GM12878 (cell line): ENCODE data around the gene CGB2. TPM values are rescaled to one million over a fixed set of nuclear protein-coding genes. Genes with fewer than 3 reads are reported as not detected.

Experiments used
- ATAC-seq: fragments of 200-7000 bp; cut with Tn5 transposase; 3 replicates; pipeline ENCODE4 v1.9.1; 2020; ENCODE audit warnings: mild to moderate bottlenecking, moderate library complexity
- BruUV-seq: library from RNA; stranded (reverse); fragments of 400-500 nt; replicated peaks from 2 replicates; lab custom pipeline; 2021; lab: Mats Ljungman, UMichigan
- CTCF ChIA-PET: fragments of 300-600 bp; sonication (Branson Sonifier 250); formaldehyde crosslinking; extraction: SDS; loops from one replicate; lab custom pipeline; 2021; ENCODE audit warnings: inconsistent platforms; lab: Yijun Ruan, JAX
- POLR2A ChIA-PET: fragments of 350-600 bp; formaldehyde crosslinking; extraction: SDS; loops from one replicate; lab custom pipeline; 2021; ENCODE audit warnings: inconsistent platforms; lab: Charles Lee
- RAD21 ChIA-PET: fragments of 300-600 bp; sonication (Branson Sonifier 250); formaldehyde crosslinking; loops from one replicate; lab custom pipeline; 2023; ENCODE audit warnings: antibody characterized with exemption; ENCODE audit not compliant: unreplicated experiment; lab: Charles Lee
- SMC1A ChIA-PET: fragments of 300-600 bp; sonication (Branson Sonifier 250); formaldehyde crosslinking; loops from one replicate; lab custom pipeline; 2023; ENCODE audit not compliant: unreplicated experiment, uncharacterized antibody; lab: Charles Lee
- DNase-seq: peaks from one replicate; pipeline ENCODE4 v3.0.0-alpha.2; 2011; ENCODE audit warnings: low read depth, low spot score
- FAIRE-seq: peaks from 3 replicates; lab custom pipeline; 2011; peaks lifted over from hg19 to GRCh38; lab: Jason Lieb, UNC
- H2AFZ ChIP-seq: 2 replicates; pipeline ENCODE4 v1.6.0; 2011; ENCODE audit warnings: low read depth, low read length, control low read depth; ENCODE audit not compliant: control insufficient read depth
- H3K27ac ChIP-seq: 2 replicates; pipeline ENCODE4 v1.5.1; 2011; ENCODE audit warnings: control low read depth; ENCODE audit not compliant: control insufficient read depth, insufficient read depth
- H3K27me3 ChIP-seq, 2 experiments: replicated peaks in 1 of 2; 2 replicates each; pipeline versions ENCODE4 v1.6.0 to v1.6.1; 2011; ENCODE audit warnings: low read length in 1 of 2; ENCODE audit not compliant: control insufficient read depth in 2 of 2, insufficient read depth in 2 of 2
- H3K36me3 ChIP-seq, 2 experiments: 2 replicates each; pipeline ENCODE4 v1.5.1; 2011; ENCODE audit warnings: low read length in 1 of 2; ENCODE audit not compliant: control insufficient read depth in 2 of 2, insufficient read depth in 2 of 2
- H3K4me1 ChIP-seq: 2 replicates; pipeline ENCODE4 v1.6.1; 2011; ENCODE audit warnings: mild to moderate bottlenecking, low read length, moderate library complexity, mixed read lengths; ENCODE audit not compliant: control insufficient read depth, insufficient read depth
- H3K4me2 ChIP-seq: 2 replicates; pipeline ENCODE4 v1.6.0; 2011; ENCODE audit warnings: control low read depth; ENCODE audit not compliant: control insufficient read depth, insufficient read depth
- H3K4me3 ChIP-seq: fragments of 200-600 bp; sonication (generic); 2 replicates; pipeline ENCODE4 v1.5.1; 2016
- H3K79me2 ChIP-seq: 2 replicates; pipeline ENCODE4 v1.6.0; 2011; ENCODE audit warnings: low read length; ENCODE audit not compliant: control insufficient read depth, insufficient read depth
- H3K9ac ChIP-seq: 2 replicates; pipeline ENCODE4 v1.8.0; 2011; ENCODE audit warnings: low read length, control low read depth, mixed read lengths; ENCODE audit not compliant: control insufficient read depth, insufficient read depth
- H3K9me3 ChIP-seq: replicated peaks from 3 replicates; pipeline ENCODE4 v1.5.1; 2011; ENCODE audit warnings: mild to moderate bottlenecking, low read length; ENCODE audit not compliant: control insufficient read depth, insufficient read depth
- H4K20me1 ChIP-seq: 2 replicates; pipeline ENCODE4 v1.6.0; 2011; ENCODE audit not compliant: control insufficient read depth, insufficient read depth
- ATF2 ChIP-seq: IDR thresholded peaks from 2 replicates; pipeline ENCODE4 v1.6.1; 2012; ENCODE audit warnings: low read length, inconsistent platforms
- BCL11A ChIP-seq: IDR thresholded peaks from 2 replicates; pipeline ENCODE4 v1.6.1; 2011; ENCODE audit warnings: low read depth, low read length
- BCLAF1 ChIP-seq: fragments of 450-650 bp; IDR thresholded peaks from 2 replicates; pipeline ENCODE4 v1.6.1; 2017; ENCODE audit warnings: antibody characterized with exemption, mild to moderate bottlenecking, moderate library complexity
- CEBPB ChIP-seq, 2 experiments: fragments of 150-350 bp in 1 of 2; IDR thresholded peaks; 2 replicates each; pipeline ENCODE4 v1.6.1; 2012 to 2014; ENCODE audit warnings: low read depth in 2 of 2, low read length in 2 of 2, borderline replicate concordance in 1 of 2, inconsistent platforms in 1 of 2
- DPF2 ChIP-seq: fragments of 450-650 bp; IDR thresholded peaks from 2 replicates; pipeline ENCODE4 v1.6.1; 2017; ENCODE audit warnings: mild to moderate bottlenecking
- EED ChIP-seq: sonication (generic); IDR thresholded peaks from 2 replicates; pipeline ENCODE4 v1.6.1; 2016; ENCODE audit warnings: antibody characterized with exemption, low read depth
- FOXM1 ChIP-seq: IDR thresholded peaks from 2 replicates; pipeline ENCODE4 v1.6.1; 2012; ENCODE audit warnings: low read depth, mild to moderate bottlenecking, inconsistent platforms, low read length, moderate library complexity
- JUNB ChIP-seq: IDR thresholded peaks from 2 replicates; pipeline ENCODE4 v1.6.1; 2016; ENCODE audit warnings: antibody characterized with exemption, mild to moderate bottlenecking
- MYB ChIP-seq: fragments of 150-350 bp; IDR thresholded peaks from 2 replicates; pipeline ENCODE4 v1.6.1; 2014; ENCODE audit warnings: mild to moderate bottlenecking, low read depth, low read length, borderline replicate concordance
- SUPT20H ChIP-seq: IDR thresholded peaks from 2 replicates; pipeline ENCODE4 v1.6.1; 2011; ENCODE audit warnings: low read depth, mild to moderate bottlenecking, low read length, moderate library complexity, borderline replicate concordance; ENCODE audit not compliant: control insufficient read depth
- ZNF622 ChIP-seq: fragments of 450-650 bp; IDR thresholded peaks from 2 replicates; pipeline ENCODE4 v1.6.1; 2017; ENCODE audit warnings: mild to moderate bottlenecking, inconsistent platforms
- WGBS: methylation state at CpG from one replicate; pipeline ENCODE4 v1.1.6; 2016; ENCODE audit warnings: low lambda C conversion rate; ENCODE audit not compliant: insufficient replicate concordance, insufficient coverage; ENCODE audit errors: missing lambda C conversion rate; 5-methylcytosine and 5-hydroxymethylcytosine counted together
- in situ Hi-C: fragments of 300-500 bp; cut with MboI; formaldehyde crosslinking; loops from 9 replicates; pipeline ENCODE4 v1.14.3; 2018; ENCODE audit warnings: mixed read lengths
- intact Hi-C: fragments of 100-400 bp; cut with micrococcal nuclease; formaldehyde crosslinking; loops from one replicate; pipeline ENCODE4 v1.14.2; 2022; ENCODE audit not compliant: unreplicated experiment
- polyA plus RNA-seq, 11 experiments: library from polyadenylated mRNA; depleted of rRNA in 4 of 11; unstranded in 6 of 11; stranded (reverse) in 5 of 11; fragments of >200 nt; fragmentation: Nextera tagmentation in 4 of 11; fragmentation: Illumina TruSeq in 1 of 11; extraction: Ambion mirVana in 4 of 11; extraction: Trizol in 1 of 11; gene quantifications; 1 replicate in 1 of 11; 2 replicates in 10 of 11; pipeline versions ENCODE4 v1.2.1 to v1.2.3, GENCODE V29; 2011 to 2016; ENCODE audit warnings: inconsistent platforms in 2 of 11, missing spikeins in 2 of 11, low read depth in 1 of 11
- total RNA-seq, 4 experiments: library from RNA; depleted of rRNA in 3 of 4; stranded (reverse); fragments of >200 nt in 3 of 4; fragmentation: Illumina TruSeq in 1 of 4; extraction: Trizol in 1 of 4; gene quantifications; 2 replicates each; pipeline versions ENCODE4 v1.2.1 to v1.2.3, GENCODE V29; 2013 to 2021

Gene CGB2
- total and polyA plus RNA-seq, 10 of the 15 experiments (the other 5 are each of a cell fraction or from before 2014, with no cell fraction given) = 0.20 to 0.37 TPM; not detected in 8

GRCh38 chr19:49058562-49058961 lies 26.9 kb downstream of the CGB2 start:
- CTCF ChIA-PET = interaction anchor here (1.2 kb wide), 1 partner anchor 48 kb away, joined by 3 read pairs; no protein-coding TSS in a partner anchor
- FAIRE-seq = no peak
- no peak overlapping the region for H3K4me3 ChIP-seq
- ATAC-seq = peak; percentile 37; the same call in 2 of the 3 replicates
- no peak overlapping the region for H3K27ac ChIP-seq
- H3K79me2 ChIP-seq = no peaks in the 10 kb centered on the region
- in situ Hi-C loops = no loop called here
- no peak for DNase-seq
- intact Hi-C loops = no loop called here
- H3K4me2 ChIP-seq = no peak overlapping the region
- no peaks in the 10 kb centered on the region for H3K9me3 ChIP-seq
- SMC1A ChIA-PET = no interaction called here
- H3K36me3 ChIP-seq = no peaks in the 10 kb centered on the region
- H4K20me1 ChIP-seq = no peaks in the 10 kb centered on the region
- no TSS peak for BruUV-seq
- RAD21 ChIA-PET = no interaction called here
- 37% methylated on average over 10 of the region's 10 CpGs for WGBS
- no peaks in the 10 kb centered on the region for H3K4me1 ChIP-seq
- TF ChIP-seq JUNB (no peak), BCLAF1 (no peak), FOXM1 (no peak)
- TF ChIP-seq, all 136 proteins: peak for 0
- Histone ChIP-seq H2AFZ (no peak overlapping the region), H3K27me3 (peaks cover 3 to 16% of the 10 kb centered on the region in 2 experiments; a peak in 3 of 4 replicates), H3K9ac (no peak overlapping the region)
- POLR2A ChIA-PET = no interaction called here

DNA sequence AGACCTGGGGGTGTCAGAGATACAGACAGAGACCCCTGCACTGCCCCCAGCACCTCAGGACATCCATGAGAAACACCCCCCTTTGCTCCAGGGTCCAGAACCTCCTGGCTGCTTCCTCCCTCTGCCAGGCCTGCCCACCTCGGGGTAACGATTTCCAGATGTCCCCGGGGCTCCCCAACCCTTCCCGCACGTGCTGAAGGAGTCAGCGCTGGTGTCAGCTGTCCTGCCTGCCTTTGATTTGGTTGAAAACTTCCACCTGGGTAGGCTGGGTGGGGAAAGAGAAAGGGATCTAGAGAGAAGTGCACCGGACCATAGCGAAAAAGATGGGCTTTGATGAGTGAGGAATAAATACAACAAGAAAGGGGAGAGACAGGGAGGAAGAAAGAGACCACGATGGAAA lies 27.4 kb downstream of the CGB2 start:
- no peak for DNase-seq
- Histone ChIP-seq H4K20me1 (no peaks in the 10 kb centered on the region), H3K4me3 (no peak overlapping the region), H3K27ac (no peak overlapping the region), H2AFZ (no peak overlapping the region), H3K9ac (no peak overlapping the region), H3K27me3 (peaks cover 5 to 16% of the 10 kb centered on the region in 2 experiments; a peak in 3 of 4 replicates), H3K4me1 (no peaks in the 10 kb centered on the region), H3K79me2 (no peaks in the 10 kb centered on the region), H3K9me3 (no peaks in the 10 kb centered on the region), H3K4me2 (no peak overlapping the region), H3K36me3 (no peaks in the 10 kb centered on the region)
- FAIRE-seq = no peak
- POLR2A ChIA-PET = interaction anchor here (0.6 kb wide), 1 partner anchor 494 kb away, joined by 3 read pairs; no protein-coding TSS in a partner anchor
- CTCF ChIA-PET = no interaction called here
- intact Hi-C loops (no loop called here), in situ Hi-C loops (no loop called here)
- WGBS = 40% methylated on average over 9 of the region's 9 CpGs
- SMC1A ChIA-PET = no interaction called here
- RAD21 ChIA-PET = no interaction called here
- no TSS peak for BruUV-seq
- ATAC-seq = no peak
- no peak for TF ChIP-seq ATF2
- TF ChIP-seq DPF2 = no peak
- TF ChIP-seq MYB = no peak
- no peak for TF ChIP-seq EED
- no peak for TF ChIP-seq CEBPB (IDR thresholded peaks at IDR 0.05; ENCODE audit: borderline replicate concordance in 1 of 2, low read depth in 2 of 2, low read length in 2 of 2)
- TF ChIP-seq SUPT20H = no peak
- TF ChIP-seq BCL11A = no peak
- TF ChIP-seq ZNF622 = no peak
